ENCODE measurements around the gene ZNF732.
A peak's percentile ranks its signal among the peaks of the same experiment; 100 is the strongest.
"Not testable (repeated sequence)": the region's sequence is repeated elsewhere in the genome, so short reads cannot be mapped to it uniquely, and the experiment has no call there.

The ZNF732 gene

DNA sequence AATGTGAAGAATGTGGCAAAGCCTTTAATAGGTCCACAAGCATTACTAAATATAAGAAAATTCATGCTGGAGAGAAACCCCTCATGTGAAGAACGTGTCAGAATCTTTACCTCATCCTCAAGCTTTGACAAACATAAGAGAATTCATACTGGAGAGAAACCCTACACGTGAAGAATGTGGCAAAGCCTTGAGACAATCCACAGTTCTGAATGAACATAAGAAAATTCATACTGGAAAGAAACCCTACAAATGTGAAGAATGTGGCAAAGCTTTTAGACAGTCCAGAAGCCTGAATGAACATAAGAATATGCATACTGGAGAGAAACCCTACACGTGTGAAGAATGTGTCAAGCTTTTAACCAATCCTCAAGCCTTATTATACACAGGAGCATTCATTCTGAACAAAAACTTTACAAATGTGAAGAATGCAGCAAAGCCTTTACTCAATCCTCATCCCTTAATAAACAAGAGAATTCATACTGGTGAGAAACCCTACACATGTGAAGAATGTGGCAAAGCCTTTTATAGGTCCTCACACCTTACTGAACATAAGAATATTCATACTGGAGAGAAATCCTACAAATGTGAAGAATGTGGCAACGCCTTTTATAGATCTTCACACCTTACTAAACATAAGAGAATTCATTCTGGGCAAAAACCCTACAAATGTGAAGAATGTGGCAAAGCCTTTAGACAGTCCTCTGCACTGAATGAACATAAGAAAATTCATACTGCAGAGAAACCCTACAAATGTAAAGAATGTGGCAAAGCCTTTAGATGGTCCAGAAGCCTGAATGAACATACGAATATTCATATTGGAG lies 51.1 kb downstream of the ZNF732 start:
- DNase-seq (ENCODE audit: low spot score) = no peak

DNA sequence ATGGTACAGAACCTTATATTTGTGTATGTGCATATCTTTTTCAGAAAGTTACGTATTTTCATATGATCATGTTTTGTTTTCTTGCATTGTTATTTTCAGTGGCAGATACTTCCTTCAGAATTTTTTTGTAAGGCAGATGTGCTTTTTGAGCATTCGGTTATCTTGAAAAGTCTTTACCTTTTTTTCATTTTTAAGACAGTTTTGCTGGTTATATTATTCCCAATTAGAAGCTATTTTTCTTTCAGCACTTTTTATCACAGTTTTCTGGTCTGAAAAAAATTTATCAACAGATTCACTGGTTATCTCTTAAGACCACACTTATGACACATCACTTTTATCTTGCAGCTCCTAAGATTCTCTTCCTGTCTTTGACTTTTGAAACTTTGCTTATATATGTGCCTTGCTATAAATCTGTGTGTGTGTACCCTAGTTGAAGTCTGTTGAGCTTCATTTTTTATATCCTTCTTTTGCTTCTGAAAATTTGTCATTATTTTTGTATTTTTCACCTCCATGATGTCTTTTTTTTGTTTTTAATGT lies 53.1 kb downstream of the ZNF732 start:
- DNase-seq (ENCODE audit: low spot score) = no peak

DNA sequence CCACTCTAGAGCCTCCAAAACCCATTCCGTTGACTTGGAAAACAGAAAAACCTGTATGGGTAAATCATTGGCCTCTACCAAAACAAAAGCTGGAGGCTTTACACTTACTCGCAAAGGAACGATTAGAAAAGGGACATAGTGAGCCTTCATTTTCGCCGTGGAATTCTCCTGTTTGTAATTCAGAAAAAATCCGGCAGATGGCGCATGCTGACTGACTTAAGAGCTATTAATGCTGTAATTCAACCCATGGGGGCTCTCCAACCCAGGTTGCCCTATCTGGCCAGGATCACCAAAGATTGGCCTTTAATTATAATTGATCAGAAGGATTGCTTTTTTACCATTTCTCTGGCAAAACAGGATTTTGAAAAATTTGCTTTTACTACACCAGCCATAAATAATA lies 60.8 kb downstream of the ZNF732 start:
- peak; percentile 3 for DNase-seq (ENCODE audit: low spot score)

DNA sequence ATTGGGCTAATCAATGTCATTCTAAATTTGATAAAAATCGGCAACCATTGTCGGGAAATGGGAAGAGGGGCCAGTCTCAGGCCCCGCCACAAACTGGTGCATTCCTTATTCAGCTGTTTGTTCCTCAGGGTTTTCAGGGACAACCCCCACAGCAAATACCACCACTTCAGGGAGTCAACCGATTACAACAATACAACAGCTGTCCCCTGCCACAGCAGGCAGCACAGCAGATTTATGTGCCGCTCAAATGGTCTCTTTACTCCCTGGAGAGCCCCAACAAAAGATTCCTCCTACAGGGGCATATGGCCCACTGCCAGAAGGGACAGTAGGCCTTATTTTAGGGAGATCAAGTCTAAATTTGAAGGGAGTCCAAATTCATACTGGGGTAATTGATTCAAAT lies 61.8 kb downstream of the ZNF732 start:
- DNase-seq (ENCODE audit: low spot score) = no peak

DNA sequence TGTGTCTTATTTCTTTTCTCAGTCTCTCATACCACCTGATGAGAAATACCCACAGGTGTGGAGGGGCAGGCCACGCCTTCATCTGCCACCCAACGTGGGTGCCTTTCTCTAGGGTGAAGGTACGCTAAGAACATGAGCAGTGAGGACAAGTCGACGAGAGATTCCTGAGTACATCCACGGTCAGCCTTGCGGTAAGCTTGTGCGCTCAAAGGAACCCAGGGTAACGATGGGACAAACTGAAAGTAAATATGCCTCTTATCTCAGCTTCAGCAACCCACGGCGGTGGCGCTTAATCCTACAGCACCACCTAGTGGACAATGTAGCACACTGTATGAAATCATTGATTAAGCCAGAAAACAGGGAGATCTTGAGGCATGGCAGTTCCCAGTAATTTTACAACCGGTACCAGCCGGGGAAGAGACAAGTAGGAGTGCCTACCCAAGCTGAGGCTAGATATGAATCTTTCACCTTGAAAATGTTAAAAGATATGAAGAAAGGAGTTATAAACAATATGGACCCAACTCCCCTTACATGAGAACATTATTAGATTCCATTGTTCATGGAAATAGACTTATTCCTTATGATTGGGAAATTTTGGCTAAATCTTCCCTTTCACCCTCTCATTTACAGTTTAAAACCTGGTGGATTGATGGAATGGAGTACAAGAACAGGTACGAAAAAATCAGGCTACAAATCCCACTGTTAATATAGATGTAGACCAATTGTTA lies 63.0 kb downstream of the ZNF732 start:
- peak; percentile 34 for DNase-seq (ENCODE audit: low spot score)

DNA sequence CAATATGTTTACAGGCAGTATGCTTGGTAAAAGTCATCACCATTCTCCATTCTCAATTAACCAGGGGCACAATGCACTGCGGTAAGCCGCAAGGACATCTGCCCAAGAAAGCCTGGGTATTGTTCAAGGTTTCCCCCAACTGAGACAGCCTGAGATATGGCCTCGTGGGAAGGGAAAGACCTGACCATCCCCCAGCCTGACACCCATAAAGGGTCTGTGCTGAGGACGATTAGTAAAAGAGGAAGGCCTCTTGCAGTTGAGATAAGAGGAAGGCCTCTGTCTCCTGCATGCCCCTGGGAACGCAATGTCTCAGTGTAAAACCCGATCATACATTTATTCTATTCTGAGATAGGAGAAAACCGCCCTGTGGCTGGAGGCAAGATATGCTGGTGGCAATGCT lies 63.9 kb downstream of the ZNF732 start:
- not testable (repeated sequence) for DNase-seq (ENCODE audit: low spot score)

DNA sequence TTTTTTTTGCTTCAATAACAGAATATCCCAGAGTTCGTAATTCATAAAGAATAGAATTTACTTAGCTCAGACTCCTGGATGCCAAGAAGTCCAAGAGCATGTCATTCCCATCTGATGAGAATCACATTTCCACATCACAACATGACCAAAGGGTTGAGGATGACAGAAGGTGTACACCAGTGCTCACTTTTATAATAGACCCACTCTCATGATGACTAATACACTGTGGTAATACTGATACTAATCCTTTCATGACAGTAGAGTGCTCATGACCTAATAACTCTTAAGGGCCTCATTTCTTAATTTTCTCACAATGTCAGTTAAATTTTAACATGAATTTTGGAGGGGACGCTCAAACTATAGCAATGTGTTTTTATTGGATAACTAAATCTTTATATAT lies 69.2 kb downstream of the ZNF732 start:
- DNase-seq (ENCODE audit: low spot score) = no peak

DNA sequence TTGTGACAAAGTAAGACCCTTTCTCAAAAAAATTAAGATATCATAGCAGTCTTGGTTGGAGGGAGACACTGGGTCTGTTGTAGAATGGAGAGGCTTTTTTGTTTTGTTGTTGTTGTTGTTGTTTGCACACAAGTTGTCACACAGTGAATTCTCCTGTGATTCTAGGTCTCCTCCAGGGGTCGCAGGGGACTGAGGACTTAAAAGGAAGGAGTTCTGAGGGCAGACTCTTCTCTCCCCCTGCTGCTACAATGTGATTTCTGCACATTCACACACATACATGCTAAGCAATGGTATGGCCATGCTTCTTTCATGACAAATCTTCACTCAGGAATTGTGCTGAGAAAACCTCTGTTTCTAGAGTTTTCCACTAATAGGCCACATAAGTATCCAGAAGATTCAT lies 71.1 kb downstream of the ZNF732 start:
- no peak for DNase-seq (ENCODE audit: low spot score)

DNA sequence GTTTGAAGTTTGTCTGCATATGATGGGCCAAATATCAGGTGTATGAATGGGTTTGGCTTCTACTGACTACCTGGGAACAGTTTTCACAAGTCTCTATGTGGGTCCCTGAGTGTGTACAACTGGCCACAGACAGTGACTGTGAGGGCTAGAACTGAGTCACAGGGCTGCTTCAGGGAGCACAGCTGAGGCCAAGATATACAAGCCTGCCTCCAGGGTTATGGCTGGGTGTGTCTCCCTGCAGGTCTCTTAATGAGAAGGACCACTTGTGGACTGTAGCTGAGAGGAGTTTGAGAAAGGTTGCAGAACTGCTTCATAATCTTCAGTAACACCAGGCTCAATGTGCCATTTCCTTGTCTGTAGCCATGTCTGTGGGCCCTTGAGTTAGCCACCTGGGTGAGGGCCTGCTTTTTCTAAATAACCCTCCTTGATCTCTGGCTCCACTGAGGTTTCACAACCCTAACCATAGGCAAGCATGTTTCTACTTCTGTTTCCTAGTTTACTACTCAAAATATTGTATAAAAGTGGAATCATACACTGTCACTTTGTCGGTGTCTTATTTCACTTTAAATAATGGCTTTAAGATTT lies 81.3 kb downstream of the ZNF732 start:
- no peak for DNase-seq (ENCODE audit: low spot score)
